HepG2 (cell line): Measurements from ENCODE around the gene BCLAF1. TPM values are rescaled to one million over a fixed set of nuclear protein-coding genes. Genes with fewer than 3 reads are reported as not detected.

Source experiments
- ARHGAP35 ChIP-seq: sonication (generic); formaldehyde crosslinking; IDR thresholded peaks from 2 replicates; pipeline ENCODE4 v1.9.0; 2022; ENCODE audit warnings: mild to moderate bottlenecking, inconsistent platforms, moderate library complexity, missing genetic modification reagents, borderline replicate concordance
- CEBPB ChIP-seq: IDR thresholded peaks from 2 replicates; pipeline ENCODE4 v1.6.1; 2011; ENCODE audit warnings: low read depth, low read length, improper control_type of control experiment, borderline replicate concordance
- E2F5 ChIP-seq: sonication (generic); formaldehyde crosslinking; conservative IDR thresholded peaks from 2 replicates; pipeline ENCODE4 v1.4.0; 2020; ENCODE audit warnings: missing genetic modification reagents
- GTF3A ChIP-seq: sonication (generic); formaldehyde crosslinking; conservative IDR thresholded peaks from 2 replicates; pipeline ENCODE4 v1.4.0; 2020; ENCODE audit warnings: mild to moderate bottlenecking, missing genetic modification reagents
- HIC2 ChIP-seq: sonication (generic); formaldehyde crosslinking; IDR thresholded peaks from 2 replicates; pipeline ENCODE4 v1.9.0; 2022; ENCODE audit warnings: low read depth, missing genetic modification reagents
- MNT ChIP-seq: fragments of 450-650 bp; IDR thresholded peaks from 2 replicates; pipeline ENCODE4 v1.6.1; 2016
- MYNN ChIP-seq: sonication (generic); formaldehyde crosslinking; IDR thresholded peaks from 2 replicates; pipeline ENCODE4 v1.4.0; 2020; ENCODE audit warnings: mild to moderate bottlenecking, low read depth, missing genetic modification reagents
- NR2F6 ChIP-seq, 2 experiments: IDR thresholded peaks; 2 replicates each; pipeline ENCODE4 v1.6.1; 2016; ENCODE audit warnings: antibody characterized with exemption in 1 of 2, mild to moderate bottlenecking in 1 of 2
- SNAI1 ChIP-seq: sonication (generic); formaldehyde crosslinking; IDR thresholded peaks from 2 replicates; pipeline ENCODE4 v1.5.0; 2020; ENCODE audit warnings: mild to moderate bottlenecking, missing genetic modification reagents, borderline replicate concordance
- SP2 ChIP-seq: sonication (generic); formaldehyde crosslinking; IDR thresholded peaks from 2 replicates; pipeline ENCODE4 v1.5.1; 2020; ENCODE audit warnings: mild to moderate bottlenecking, missing genetic modification reagents
- STAT5B ChIP-seq: sonication (generic); formaldehyde crosslinking; IDR thresholded peaks from 2 replicates; pipeline ENCODE4 v1.4.0; 2020; ENCODE audit warnings: missing genetic modification reagents
- TCF7 ChIP-seq: sonication (generic); IDR thresholded peaks from 2 replicates; pipeline ENCODE4 v1.6.1; 2016; ENCODE audit warnings: antibody characterized with exemption, low read depth
- XBP1 ChIP-seq: sonication (generic); formaldehyde crosslinking; IDR thresholded peaks from 2 replicates; pipeline ENCODE4 v1.5.0; 2020; ENCODE audit warnings: missing genetic modification reagents
- YEATS4 ChIP-seq: sonication (generic); formaldehyde crosslinking; IDR thresholded peaks from 2 replicates; pipeline ENCODE4 v1.4.0; 2020; ENCODE audit warnings: missing genetic modification reagents, borderline replicate concordance
- ZFAT ChIP-seq: sonication (generic); formaldehyde crosslinking; conservative IDR thresholded peaks from 2 replicates; pipeline ENCODE4 v1.8.1; 2023; ENCODE audit warnings: missing genetic modification reagents, inconsistent platforms
- ZKSCAN5 ChIP-seq: sonication (generic); formaldehyde crosslinking; IDR thresholded peaks from 2 replicates; pipeline ENCODE4 v1.5.1; 2020; ENCODE audit warnings: mild to moderate bottlenecking, missing genetic modification reagents
- ZNF136 ChIP-seq: sonication (generic); formaldehyde crosslinking; IDR thresholded peaks from 2 replicates; pipeline ENCODE4 v1.8.1; 2022; ENCODE audit warnings: low read depth, mild to moderate bottlenecking, moderate library complexity, missing genetic modification reagents
- ZNF3 ChIP-seq: IDR thresholded peaks from 2 replicates; pipeline ENCODE4 v1.7.0; 2017; ENCODE audit warnings: inconsistent platforms
- ZNF879 ChIP-seq: sonication (generic); formaldehyde crosslinking; IDR thresholded peaks from 2 replicates; pipeline ENCODE4 v1.8.1; 2023; ENCODE audit warnings: missing genetic modification reagents
- ZSCAN22 ChIP-seq: sonication (generic); formaldehyde crosslinking; IDR thresholded peaks from 2 replicates; pipeline ENCODE4 v1.4.0; 2020; ENCODE audit warnings: mild to moderate bottlenecking, missing genetic modification reagents
- polyA plus RNA-seq, 8 experiments: library from polyadenylated mRNA; depleted of rRNA in 3 of 8; stranded (reverse) in 7 of 8; unstranded in 1 of 8; fragments of >200 nt; fragmentation: Illumina TruSeq in 4 of 8; extraction: Trizol in 4 of 8; gene quantifications; 2 replicates each; pipeline versions ENCODE4 v1.2.1 to v1.2.3, GENCODE V29; 2011 to 2016; ENCODE audit warnings: low read depth in 4 of 8, missing spikeins in 1 of 8, mixed read lengths in 1 of 8; ENCODE audit not compliant: insufficient read depth in 1 of 8
- total RNA-seq, 5 experiments: library from RNA; depleted of rRNA; stranded (reverse); fragments of >200 nt; fragmentation: Illumina TruSeq; extraction: Trizol; gene quantifications; 2 replicates each; pipeline ENCODE4 v1.2.3, GENCODE V29; 2016; ENCODE audit warnings: low read depth in 1 of 5
- TF ChIP-seq, protein P1 (sequence below): sonication (generic); formaldehyde crosslinking; IDR thresholded peaks from 2 replicates; pipeline ENCODE4 v1.4.0; 2020; ENCODE audit warnings: missing genetic modification reagents, borderline replicate concordance

BCLAF1 gene
- total and polyA plus RNA-seq, 2 of the 13 experiments (the other 11 are each of a cell fraction or from before 2014, with no cell fraction given) = 55.3 to 292 TPM

DNA sequence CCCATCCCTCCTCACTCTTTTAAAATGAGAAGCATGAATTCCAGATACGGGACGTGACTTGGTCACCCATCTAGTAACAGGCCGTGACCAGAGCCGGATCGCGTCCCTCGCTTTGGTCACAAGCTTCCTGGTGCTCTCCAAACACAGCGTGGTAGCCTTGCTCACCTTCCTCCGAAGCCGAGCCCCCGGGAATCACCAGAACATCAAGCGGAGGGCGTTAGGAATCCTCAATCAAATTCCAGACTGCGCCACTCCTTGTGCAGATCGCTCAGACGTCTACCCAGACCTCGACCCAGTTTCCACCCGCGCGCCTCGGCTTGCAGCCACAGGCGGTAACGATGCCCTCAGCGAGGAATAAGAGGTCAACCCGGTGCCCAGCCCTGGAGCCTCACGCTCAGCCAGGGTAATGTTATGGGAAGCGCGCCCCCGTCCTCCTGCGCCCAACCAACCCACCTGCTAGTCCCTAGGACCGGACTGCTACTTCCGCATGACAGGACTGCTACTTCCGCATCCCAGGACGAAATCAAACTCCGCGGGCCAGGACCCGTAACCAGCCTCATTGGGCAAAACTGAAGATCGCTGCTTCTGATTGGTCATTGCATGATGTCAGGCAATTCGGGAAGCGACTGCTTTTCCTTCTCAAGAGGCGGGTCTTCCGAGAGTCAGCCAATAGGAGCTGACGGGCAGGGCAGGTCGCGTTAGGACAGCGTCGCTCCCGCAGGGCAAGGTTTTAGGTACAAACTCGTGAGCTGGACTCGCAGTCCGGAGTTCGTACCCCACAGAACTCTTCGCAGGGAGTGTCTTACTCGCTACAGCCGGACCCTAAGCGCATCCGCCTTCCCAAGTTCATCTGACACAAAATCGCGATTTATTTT, 39.6 kb downstream of the BCLAF1 start, which contains the start of gene MTFR2 (continued):
- TF ChIP-seq SP2 (CRISPR knock-in tag) (peak; percentile 98), ZNF136 (CRISPR knock-in tag) (no peak), MNT (peak; percentile 79), CEBPB (peak; percentile 54; the same call in 1 of the 2 replicates), ZKSCAN5 (CRISPR knock-in tag) (0 out of 2 replicates have a peak, but pooled peaks have one; percentile 20), ZFAT (CRISPR knock-in tag) (no peak), ZNF3 (CRISPR knock-in tag) (peak; percentile 93), XBP1 (CRISPR knock-in tag) (no peak), MYNN (CRISPR knock-in tag) (no peak), NR2F6 (IDR thresholded peaks at IDR 0.05) (peak; percentile 38; the same call in 1 of the 2 replicates), NR2F6 (CRISPR knock-in tag; IDR thresholded peaks at IDR 0.05) (no peak), YEATS4 (peak; percentile 43; the same call in 1 of the 2 replicates), SNAI1 (CRISPR knock-in tag) (0 out of 2 replicates have a peak, but pooled peaks have one; percentile 20), STAT5B (CRISPR knock-in tag) (no peak), ARHGAP35 (CRISPR knock-in tag) (no peak; the same call in 1 of the 2 replicates), ZNF879 (no peak), HIC2 (CRISPR knock-in tag) (no peak), E2F5 (peak; percentile 99), ZSCAN22 (CRISPR knock-in tag) (no peak), TCF7 (no peak), GTF3A (CRISPR knock-in tag) (no peak)
- TF ChIP-seq, protein P1, sequence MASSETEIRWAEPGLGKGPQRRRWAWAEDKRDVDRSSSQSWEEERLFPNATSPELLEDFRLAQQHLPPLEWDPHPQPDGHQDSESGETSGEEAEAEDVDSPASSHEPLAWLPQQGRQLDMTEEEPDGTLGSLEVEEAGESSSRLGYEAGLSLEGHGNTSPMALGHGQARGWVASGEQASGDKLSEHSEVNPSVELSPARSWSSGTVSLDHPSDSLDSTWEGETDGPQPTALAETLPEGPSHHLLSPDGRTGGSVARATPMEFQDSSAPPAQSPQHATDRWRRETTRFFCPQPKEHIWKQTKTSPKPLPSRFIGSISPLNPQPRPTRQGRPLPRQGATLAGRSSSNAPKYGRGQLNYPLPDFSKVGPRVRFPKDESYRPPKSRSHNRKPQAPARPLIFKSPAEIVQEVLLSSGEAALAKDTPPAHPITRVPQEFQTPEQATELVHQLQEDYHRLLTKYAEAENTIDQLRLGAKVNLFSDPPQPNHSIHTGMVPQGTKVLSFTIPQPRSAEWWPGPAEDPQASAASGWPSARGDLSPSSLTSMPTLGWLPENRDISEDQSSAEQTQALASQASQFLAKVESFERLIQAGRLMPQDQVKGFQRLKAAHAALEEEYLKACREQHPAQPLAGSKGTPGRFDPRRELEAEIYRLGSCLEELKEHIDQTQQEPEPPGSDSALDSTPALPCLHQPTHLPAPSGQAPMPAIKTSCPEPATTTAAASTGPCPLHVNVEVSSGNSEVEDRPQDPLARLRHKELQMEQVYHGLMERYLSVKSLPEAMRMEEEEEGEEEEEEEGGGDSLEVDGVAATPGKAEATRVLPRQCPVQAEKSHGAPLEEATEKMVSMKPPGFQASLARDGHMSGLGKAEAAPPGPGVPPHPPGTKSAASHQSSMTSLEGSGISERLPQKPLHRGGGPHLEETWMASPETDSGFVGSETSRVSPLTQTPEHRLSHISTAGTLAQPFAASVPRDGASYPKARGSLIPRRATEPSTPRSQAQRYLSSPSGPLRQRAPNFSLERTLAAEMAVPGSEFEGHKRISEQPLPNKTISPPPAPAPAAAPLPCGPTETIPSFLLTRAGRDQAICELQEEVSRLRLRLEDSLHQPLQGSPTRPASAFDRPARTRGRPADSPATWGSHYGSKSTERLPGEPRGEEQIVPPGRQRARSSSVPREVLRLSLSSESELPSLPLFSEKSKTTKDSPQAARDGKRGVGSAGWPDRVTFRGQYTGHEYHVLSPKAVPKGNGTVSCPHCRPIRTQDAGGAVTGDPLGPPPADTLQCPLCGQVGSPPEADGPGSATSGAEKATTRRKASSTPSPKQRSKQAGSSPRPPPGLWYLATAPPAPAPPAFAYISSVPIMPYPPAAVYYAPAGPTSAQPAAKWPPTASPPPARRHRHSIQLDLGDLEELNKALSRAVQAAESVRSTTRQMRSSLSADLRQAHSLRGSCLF = no peak
